Endothelial cell of umbilical vein (primary cell): ENCODE data around the gene MAL.

Experiments used
- CTCF ChIP-seq, 2 donors: IDR thresholded peaks; 1 replicate in 1 of 2; 2 replicates in 1 of 2; pipeline ENCODE4 v1.5.1; 2011; ENCODE audit warnings: low read length in 2 of 2, mild to moderate bottlenecking in 2 of 2, moderate library complexity in 2 of 2, control low read depth in 1 of 2, inconsistent platforms in 1 of 2, low read depth in 1 of 2; ENCODE audit not compliant: insufficient read depth in 1 of 2; ENCODE audit errors: extremely low read depth in 1 of 2
- EZH2 ChIP-seq: IDR thresholded peaks from 2 replicates; pipeline ENCODE4 v1.6.1; 2012; ENCODE audit warnings: borderline replicate concordance, low read depth, mild to moderate bottlenecking, moderate library complexity, low read length, inconsistent platforms; ENCODE audit not compliant: severe bottlenecking
- MAX ChIP-seq: IDR thresholded peaks from 2 replicates; pipeline ENCODE4 v1.6.1; 2011; ENCODE audit not compliant: insufficient read depth, insufficient read length
- MYC ChIP-seq: IDR thresholded peaks from one replicate; pipeline ENCODE4 v1.6.1; 2011; ENCODE audit warnings: mild to moderate bottlenecking, low read depth, low read length
- POLR2A ChIP-seq: IDR thresholded peaks from 2 replicates; pipeline ENCODE4 v1.6.1; 2012; ENCODE audit warnings: low read depth, mild to moderate bottlenecking, control low read depth, low read length
- POLR2AphosphoS5 ChIP-seq: IDR thresholded peaks from 2 replicates; pipeline ENCODE4 v1.6.1; 2012; ENCODE audit warnings: low read depth, mild to moderate bottlenecking, control low read depth, low read length, moderate library complexity; ENCODE audit not compliant: insufficient read depth

GRCh38 chr2:95037384-95037839, 11.9 kb downstream of the MAL start:
- no peak for TF ChIP-seq POLR2A
- TF ChIP-seq CTCF (IDR thresholded peaks at IDR 0.05; ENCODE audit: extremely low read depth in 1 of 2, insufficient read depth in 1 of 2, low read depth in 1 of 2, low read length in 2 of 2) = no peak
- no peak for TF ChIP-seq MYC
- TF ChIP-seq MAX = no peak
- no peak for TF ChIP-seq POLR2AphosphoS5
- TF ChIP-seq EZH2 = no peak
